ENCODE measurements around the gene HELZ.
"Not testable (repeated sequence)": the region's sequence is repeated elsewhere in the genome, so short reads cannot be mapped to it uniquely, and the experiment has no call there.

Gene HELZ

GRCh38 chr17:67183531-67183930, 61.5 kb downstream of the HELZ start:
- DNase-seq: no peak

- no peak for DNase-seq
Measured at GRCh38 chr17:67181825-67182224, 63.2 kb downstream of the HELZ start.

GRCh38 chr17:67180275-67180674, 64.7 kb downstream of the HELZ start:
- no peak for DNase-seq

GRCh38 chr17:67178555-67178954, 66.4 kb downstream of the HELZ start:
- DNase-seq: no peak

- no peak for DNase-seq
Measured at GRCh38 chr17:67177732-67178131, 67.3 kb downstream of the HELZ start.

- no peak for DNase-seq
Measured at GRCh38 chr17:67174190-67174589, 70.8 kb downstream of the HELZ start.

GRCh38 chr17:67171560-67171959, 73.4 kb downstream of the HELZ start:
- DNase-seq: no peak

GRCh38 chr17:67168496-67168895, 76.5 kb downstream of the HELZ start:
- no peak for DNase-seq

- peak; percentile 85 to 86 for DNase-seq
Measured at GRCh38 chr17:67165201-67165600, 79.8 kb downstream of the HELZ start.

GRCh38 chr17:67164302-67164701, 80.7 kb downstream of the HELZ start:
- DNase-seq: peak; percentile 54 to 74

- no peak for DNase-seq
Measured at GRCh38 chr17:67162771-67163170, 82.2 kb downstream of the HELZ start.

- no peak for DNase-seq
Measured at GRCh38 chr17:67161573-67161972, 83.4 kb downstream of the HELZ start.

GRCh38 chr17:67160791-67161190, 84.2 kb downstream of the HELZ start:
- DNase-seq: no peak

GRCh38 chr17:67157732-67158639, 87.0 kb downstream of the HELZ start:
- peak in 1 of 2 donors; percentile 10 for DNase-seq

- DNase-seq: no peak
Measured at GRCh38 chr17:67156269-67157199, 88.5 kb downstream of the HELZ start.

- DNase-seq: no peak
Measured at GRCh38 chr17:67152824-67153223, 92.2 kb downstream of the HELZ start.

- peak in 1 of 2 donors; percentile 14 for DNase-seq
Measured at GRCh38 chr17:67151717-67152116, 93.3 kb downstream of the HELZ start.

- DNase-seq: no peak
Measured at GRCh38 chr17:67150826-67151225, 94.2 kb downstream of the HELZ start.

- DNase-seq: no peak
Measured at GRCh38 chr17:67148352-67148751, 96.6 kb downstream of the HELZ start.

GRCh38 chr17:67145183-67145805, 99.7 kb downstream of the HELZ start:
- DNase-seq: no peak

- no peak for DNase-seq
Measured at GRCh38 chr17:67143318-67143717, 101.7 kb downstream of the HELZ start.

- DNase-seq: not testable (repeated sequence)
Measured at GRCh38 chr17:67142030-67142429, 103.0 kb downstream of the HELZ start.

Measured in inflammatory macrophage treated with lipopolysaccharide for 1 hour (primary cell).